Measurements from ENCODE around the gene SCN7A.

- TF ChIP-seq CTCF (IDR thresholded peaks at IDR 0.05) (no peak), BHLHE40 (IDR thresholded peaks at IDR 0.05; ENCODE audit: low read depth, low read length) (no peak), JUNB (IDR thresholded peaks at IDR 0.05) (no peak), MAFK (IDR thresholded peaks at IDR 0.05; ENCODE audit: partially characterized antibody) (no peak), EP300 (IDR thresholded peaks at IDR 0.05) (no peak), POLR2A (IDR thresholded peaks at IDR 0.05; ENCODE audit: low read length) (no peak), MAX (IDR thresholded peaks at IDR 0.05) (no peak), KDM5A (IDR thresholded peaks at IDR 0.05) (no peak), CEBPB (IDR thresholded peaks at IDR 0.05) (no peak), CBX2 (IDR thresholded peaks at IDR 0.05; ENCODE audit: borderline replicate concordance, low read depth) (no peak), MYC (IDR thresholded peaks at IDR 0.05; ENCODE audit: borderline replicate concordance, low read length) (no peak), CHD2 (IDR thresholded peaks at IDR 0.05; ENCODE audit: low read length, partially characterized antibody) (no peak), GATA3 (IDR thresholded peaks at IDR 0.05; ENCODE audit: borderline replicate concordance) (no peak), REST (IDR thresholded peaks at IDR 0.05) (no peak)
Measured at GRCh38 chr2:166360426-166360825, 133.6 kb downstream of the SCN7A start.

Data from A549 (cell line).